ENCODE results near the gene SPRYD4.

Gene SPRYD4

DNA sequence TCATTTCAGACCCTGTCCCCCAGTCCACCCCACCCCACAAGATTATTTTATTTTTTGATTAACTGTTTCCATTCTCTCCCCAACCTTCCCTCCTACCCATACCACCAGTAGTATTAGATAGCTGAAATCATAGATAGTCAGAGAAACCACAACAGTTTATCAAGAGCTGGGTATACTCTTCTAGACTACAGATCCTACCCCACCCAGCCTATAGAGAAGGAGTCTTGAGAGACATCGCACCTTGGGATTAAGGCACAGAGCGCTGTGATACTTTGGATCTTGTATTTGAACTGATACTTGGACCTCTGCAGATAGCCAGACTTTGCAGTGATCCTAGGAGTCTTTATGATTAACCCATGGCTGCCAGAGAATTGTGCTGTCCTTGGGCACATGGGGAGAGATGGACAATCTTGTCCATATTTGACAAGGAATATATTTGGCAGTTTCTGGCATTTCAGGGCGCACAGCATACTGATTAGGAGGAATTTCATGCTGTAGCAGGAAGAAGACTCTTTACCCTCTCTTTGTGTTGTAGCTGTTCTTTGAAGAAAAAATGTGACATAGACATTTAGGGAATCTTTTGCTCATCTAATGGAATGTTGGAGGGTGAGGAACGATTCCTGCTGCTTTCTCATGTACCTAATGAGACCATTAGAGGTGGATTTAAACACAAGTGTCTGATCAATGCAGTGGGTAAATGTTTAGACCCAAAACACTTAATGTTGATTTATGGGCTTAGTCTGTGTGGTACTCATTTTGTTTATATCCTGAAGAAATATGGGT, 54.2 kb downstream of the SPRYD4 start:
- DNase-seq, result no peak

GRCh38 chr12:56528846-56529245, 60.5 kb downstream of the SPRYD4 start:
- no peak for DNase-seq
